Cardiac muscle cell (in vitro differentiated cells and primary cell): ENCODE measurements around the gene SCTR. TPM values are rescaled to one million over a fixed set of nuclear protein-coding genes. Genes with fewer than 3 reads are reported as not detected.

Source experiments
- DNase-seq, 2 donors: peaks; one replicate each; pipeline versions ENCODE4 v3.0.0 to v3.0.0-alpha.2; 2010 to 2017; ENCODE audit warnings: low read depth in 1 of 2, low spot score in 1 of 2
- H3K27ac ChIP-seq: fragments of 200-600 bp; sonication (generic); 2 replicates; pipeline ENCODE4 v1.5.1; 2016
- H3K27me3 ChIP-seq: fragments of 200-600 bp; sonication (generic); 2 replicates; pipeline ENCODE4 v1.6.0; 2016; ENCODE audit warnings: control low read depth
- H3K36me3 ChIP-seq: fragments of 200-600 bp; sonication (generic); 2 replicates; pipeline ENCODE4 v1.5.1; 2016; ENCODE audit warnings: control low read depth
- H3K4me1 ChIP-seq: fragments of 200-600 bp; sonication (generic); 2 replicates; pipeline ENCODE4 v1.8.1; 2017; ENCODE audit warnings: low read depth, mild to moderate bottlenecking, mixed run types
- H3K4me3 ChIP-seq: fragments of 200-600 bp; sonication (generic); 2 replicates; pipeline ENCODE4 v1.5.1; 2016; ENCODE audit warnings: mild to moderate bottlenecking
- H3K9me3 ChIP-seq: fragments of 200-600 bp; sonication (generic); 2 replicates; pipeline ENCODE4 v1.5.1; 2017; ENCODE audit warnings: low read depth, mild to moderate bottlenecking, control low read depth
- polyA plus RNA-seq: library from polyadenylated mRNA; unstranded; fragments of >200 nt; fragmentation: Nextera tagmentation; extraction: Ambion mirVana; gene quantifications from 2 replicates; pipeline ENCODE4 v1.2.1, GENCODE V29; 2016
- total RNA-seq: library from RNA; depleted of rRNA; stranded (reverse); fragments of >200 nt; gene quantifications from 2 replicates; pipeline ENCODE4 v1.2.3, GENCODE V29; 2016
- TF ChIP-seq, protein P1 (sequence below): IDR thresholded peaks from 2 replicates; pipeline ENCODE4 v1.5.1; 2012; ENCODE audit warnings: low read depth, mild to moderate bottlenecking, low read length

SCTR gene
- total and polyA plus RNA-seq, 2 experiments from 2014 or later, result 0.09 TPM; not detected in 1

DNA sequence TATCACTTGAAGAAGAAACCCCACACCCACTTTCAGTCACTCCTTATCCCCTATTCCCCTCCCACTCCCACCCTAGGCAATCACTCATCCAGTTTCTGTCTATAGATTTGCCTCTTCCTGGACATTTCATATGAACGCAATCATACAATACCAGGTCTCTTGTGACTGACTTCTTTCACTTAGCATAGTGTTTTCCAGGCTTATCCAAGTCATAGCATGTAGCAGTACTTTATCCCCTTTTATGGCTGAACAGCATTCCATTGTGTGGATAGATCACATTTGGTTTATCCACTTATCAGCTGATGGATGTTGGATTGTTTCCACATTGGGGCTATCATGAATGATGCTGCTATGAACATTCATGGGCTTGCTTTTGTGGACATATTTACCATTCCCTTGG, 26.6 kb upstream of the SCTR start:
- Histone ChIP-seq H3K4me3 (no peak overlapping the region), H3K36me3 (no peaks in the 10 kb centered on the region), H3K4me1 (peaks cover 22% of the 10 kb centered on the region), H3K9me3 (no peaks in the 10 kb centered on the region), H3K27ac (no peak overlapping the region), H3K27me3 (no peaks in the 10 kb centered on the region)
- no peak for DNase-seq
- TF ChIP-seq, protein P1, sequence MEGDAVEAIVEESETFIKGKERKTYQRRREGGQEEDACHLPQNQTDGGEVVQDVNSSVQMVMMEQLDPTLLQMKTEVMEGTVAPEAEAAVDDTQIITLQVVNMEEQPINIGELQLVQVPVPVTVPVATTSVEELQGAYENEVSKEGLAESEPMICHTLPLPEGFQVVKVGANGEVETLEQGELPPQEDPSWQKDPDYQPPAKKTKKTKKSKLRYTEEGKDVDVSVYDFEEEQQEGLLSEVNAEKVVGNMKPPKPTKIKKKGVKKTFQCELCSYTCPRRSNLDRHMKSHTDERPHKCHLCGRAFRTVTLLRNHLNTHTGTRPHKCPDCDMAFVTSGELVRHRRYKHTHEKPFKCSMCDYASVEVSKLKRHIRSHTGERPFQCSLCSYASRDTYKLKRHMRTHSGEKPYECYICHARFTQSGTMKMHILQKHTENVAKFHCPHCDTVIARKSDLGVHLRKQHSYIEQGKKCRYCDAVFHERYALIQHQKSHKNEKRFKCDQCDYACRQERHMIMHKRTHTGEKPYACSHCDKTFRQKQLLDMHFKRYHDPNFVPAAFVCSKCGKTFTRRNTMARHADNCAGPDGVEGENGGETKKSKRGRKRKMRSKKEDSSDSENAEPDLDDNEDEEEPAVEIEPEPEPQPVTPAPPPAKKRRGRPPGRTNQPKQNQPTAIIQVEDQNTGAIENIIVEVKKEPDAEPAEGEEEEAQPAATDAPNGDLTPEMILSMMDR, result no peak

DNA sequence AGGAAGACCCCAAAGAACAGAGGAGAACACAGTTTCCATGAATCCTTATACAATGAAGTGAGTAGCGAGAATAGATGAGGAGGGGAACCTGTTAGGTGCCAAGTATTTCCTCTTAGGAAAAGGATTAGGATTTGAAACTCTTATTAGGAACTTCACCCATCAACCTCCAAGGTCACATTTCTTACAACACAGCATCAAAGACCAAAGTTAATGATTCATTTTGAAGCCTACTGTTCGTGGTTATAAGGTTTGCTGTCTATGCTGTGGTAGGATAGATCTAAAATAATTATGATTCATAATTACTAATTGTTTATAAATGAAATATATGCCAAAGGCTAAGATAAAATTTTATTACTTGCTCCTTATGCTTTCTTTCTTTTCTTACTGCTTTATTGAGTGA, 26.1 kb upstream of the SCTR start:
- no peaks in the 10 kb centered on the region for H3K27me3 ChIP-seq
- TF ChIP-seq, protein P1, result no peak
- no peak for DNase-seq
- H3K4me1 ChIP-seq, result peaks cover 27% of the 10 kb centered on the region
- H3K27ac ChIP-seq, result no peak overlapping the region
- H3K4me3 ChIP-seq, result no peak overlapping the region
- H3K36me3 ChIP-seq, result no peaks in the 10 kb centered on the region
- no peaks in the 10 kb centered on the region for H3K9me3 ChIP-seq

DNA sequence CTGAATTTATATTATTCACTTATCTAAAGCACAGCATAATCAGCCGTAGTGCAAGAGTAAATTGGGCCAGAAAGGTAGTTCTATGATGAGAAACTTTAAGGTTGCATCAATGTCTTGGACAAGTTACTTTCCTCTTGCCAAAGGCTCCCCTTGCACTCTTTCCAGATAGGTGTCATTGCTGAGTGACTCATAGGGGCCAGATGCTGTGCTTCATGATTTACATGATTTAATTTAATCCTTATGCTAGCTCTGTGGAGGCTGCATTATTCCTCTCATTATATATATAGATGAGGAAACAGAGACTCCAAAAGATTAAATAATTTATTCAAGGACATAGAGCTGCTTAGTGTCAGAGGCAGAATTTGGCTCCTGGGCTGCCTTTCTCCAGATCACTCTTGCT, 25.0 kb upstream of the SCTR start:
- Histone ChIP-seq H3K36me3 (no peaks in the 10 kb centered on the region), H3K9me3 (no peaks in the 10 kb centered on the region), H3K4me3 (no peak overlapping the region), H3K27me3 (no peaks in the 10 kb centered on the region), H3K27ac (no peak overlapping the region), H3K4me1 (peaks cover 31% of the 10 kb centered on the region)
- peak in 1 of 2 donors; percentile 55 for DNase-seq
- TF ChIP-seq, protein P1, result no peak

DNA sequence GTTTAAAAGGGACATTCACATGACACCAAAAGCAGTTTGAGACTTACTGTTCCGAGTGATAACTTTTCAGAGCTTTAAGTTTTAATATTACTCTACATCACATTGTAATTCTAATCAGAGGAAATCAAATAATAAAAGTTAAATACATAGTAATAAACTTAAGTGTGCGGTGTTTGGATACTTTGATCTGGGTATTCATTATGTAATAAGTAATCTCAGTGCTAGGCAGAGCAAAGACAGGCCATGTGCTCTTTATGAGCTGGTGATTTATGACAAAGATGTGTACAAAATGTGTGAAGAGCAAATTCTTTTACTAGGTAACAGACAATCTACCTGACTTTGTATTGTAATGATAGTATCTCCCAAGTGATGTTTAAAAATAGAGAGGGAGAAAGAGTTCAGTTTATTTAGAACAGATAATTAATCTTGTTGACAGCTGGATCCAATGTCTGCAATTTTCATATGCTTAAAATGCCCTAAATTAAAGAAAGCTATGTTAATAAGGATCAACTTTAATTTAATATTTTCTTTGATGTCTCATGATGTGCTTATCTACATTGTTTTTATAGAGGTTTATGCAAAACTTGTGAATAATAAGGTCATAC, 24.3 kb upstream of the SCTR start:
- H3K36me3 ChIP-seq, result no peaks in the 10 kb centered on the region
- H3K4me3 ChIP-seq, result no peak overlapping the region
- H3K27me3 ChIP-seq, result no peaks in the 10 kb centered on the region
- H3K27ac ChIP-seq, result peak overlapping the region; percentile 35
- DNase-seq, result no peak
- no peaks in the 10 kb centered on the region for H3K9me3 ChIP-seq
- peaks cover 34% of the 10 kb centered on the region for H3K4me1 ChIP-seq
- TF ChIP-seq, protein P1, result no peak

DNA sequence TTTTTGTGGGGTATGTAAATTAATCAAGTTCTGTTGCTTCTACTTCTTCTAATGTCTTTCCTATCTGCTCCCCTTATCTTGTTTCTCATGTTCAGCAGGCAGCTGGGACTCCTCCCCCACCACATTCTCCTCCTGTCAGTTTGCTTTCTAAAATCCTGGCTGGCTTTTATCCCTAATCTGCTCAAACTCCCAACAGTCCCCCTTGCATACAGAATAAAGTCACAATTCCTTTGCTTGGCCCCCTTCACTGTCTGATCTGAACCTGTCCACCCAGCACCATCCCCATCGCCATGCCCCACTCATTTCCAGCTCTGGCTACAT, 22.1 kb upstream of the SCTR start:
- Histone ChIP-seq H3K36me3 (no peaks in the 10 kb centered on the region), H3K27me3 (no peaks in the 10 kb centered on the region), H3K4me3 (no peak overlapping the region), H3K4me1 (peaks cover 36% of the 10 kb centered on the region), H3K27ac (peak overlapping the region; percentile 42), H3K9me3 (no peaks in the 10 kb centered on the region)
- DNase-seq, result peak; percentile 27 to 47
- TF ChIP-seq, protein P1, result no peak
